ENCODE results near the gene SLC2A14. TPM values are rescaled to one million over a fixed set of nuclear protein-coding genes. Genes with fewer than 3 reads are reported as not detected.
"Not testable (repeated sequence)": the region's sequence is repeated elsewhere in the genome, so short reads cannot be mapped to it uniquely, and the experiment has no call there.

SLC2A14 gene
- total RNA-seq, 4 donors from 2014 or later = 0.40 TPM; not detected in 3

DNA sequence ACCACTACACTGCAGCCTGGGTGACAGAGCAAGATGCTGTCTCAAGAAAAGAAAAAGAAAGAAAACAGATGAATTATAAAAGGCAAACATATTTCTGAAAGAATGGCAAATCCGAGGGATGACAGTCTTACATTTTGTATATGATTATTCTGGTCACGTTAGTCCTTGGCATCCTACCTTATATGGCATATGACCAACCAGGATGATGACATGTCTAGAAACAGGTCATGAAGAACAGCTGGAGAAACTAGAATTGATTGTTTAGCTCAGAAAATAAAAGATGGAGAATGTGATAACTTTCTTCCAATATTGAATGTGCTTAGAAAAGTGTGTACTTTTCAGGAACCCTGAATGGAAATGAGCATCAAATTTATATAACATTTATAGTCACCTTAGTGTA is 19.2 kb downstream of the SLC2A14 start:
- H3K27ac ChIP-seq = no peak overlapping the region
- WGBS, 2 donors = 74 to 76% methylated on average over 2 of the region's 2 CpGs
- H3K36me3 ChIP-seq = no peaks in the 10 kb centered on the region
- H3K4me3 ChIP-seq (replicated peaks in 1 of 3) = no peak overlapping the region
- intact Hi-C loops (cut with DNase I) = no loop called here
- H3K4me1 ChIP-seq = no peaks in the 10 kb centered on the region
- no peaks in the 10 kb centered on the region for H3K27me3 ChIP-seq
- TF ChIP-seq, protein P1, sequence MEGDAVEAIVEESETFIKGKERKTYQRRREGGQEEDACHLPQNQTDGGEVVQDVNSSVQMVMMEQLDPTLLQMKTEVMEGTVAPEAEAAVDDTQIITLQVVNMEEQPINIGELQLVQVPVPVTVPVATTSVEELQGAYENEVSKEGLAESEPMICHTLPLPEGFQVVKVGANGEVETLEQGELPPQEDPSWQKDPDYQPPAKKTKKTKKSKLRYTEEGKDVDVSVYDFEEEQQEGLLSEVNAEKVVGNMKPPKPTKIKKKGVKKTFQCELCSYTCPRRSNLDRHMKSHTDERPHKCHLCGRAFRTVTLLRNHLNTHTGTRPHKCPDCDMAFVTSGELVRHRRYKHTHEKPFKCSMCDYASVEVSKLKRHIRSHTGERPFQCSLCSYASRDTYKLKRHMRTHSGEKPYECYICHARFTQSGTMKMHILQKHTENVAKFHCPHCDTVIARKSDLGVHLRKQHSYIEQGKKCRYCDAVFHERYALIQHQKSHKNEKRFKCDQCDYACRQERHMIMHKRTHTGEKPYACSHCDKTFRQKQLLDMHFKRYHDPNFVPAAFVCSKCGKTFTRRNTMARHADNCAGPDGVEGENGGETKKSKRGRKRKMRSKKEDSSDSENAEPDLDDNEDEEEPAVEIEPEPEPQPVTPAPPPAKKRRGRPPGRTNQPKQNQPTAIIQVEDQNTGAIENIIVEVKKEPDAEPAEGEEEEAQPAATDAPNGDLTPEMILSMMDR (IDR thresholded peaks at IDR 0.05) = no peak
- no peaks in the 10 kb centered on the region for H3K9me3 ChIP-seq
- no peak for DNase-seq

DNA sequence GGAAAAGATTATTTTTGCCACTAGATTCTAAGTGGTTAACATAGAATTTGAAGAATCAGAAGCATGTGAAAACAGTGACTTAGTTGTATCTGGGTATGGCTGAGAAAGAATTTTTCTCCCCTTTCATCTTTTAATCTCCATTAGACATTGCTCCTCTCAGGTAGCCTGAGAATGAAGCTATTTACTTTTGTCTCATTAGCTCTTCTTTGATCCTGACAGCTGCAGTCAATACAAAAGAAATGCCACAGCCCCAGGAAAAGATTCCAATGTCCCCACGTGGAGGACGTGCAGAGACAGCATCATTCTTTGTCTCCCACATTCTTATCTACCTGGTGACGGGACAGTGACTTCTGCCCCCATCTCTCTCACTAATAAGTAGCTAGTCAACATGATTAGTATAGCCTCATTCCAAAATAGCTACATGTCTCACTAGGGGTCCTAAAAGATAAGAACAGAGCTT is 21.1 kb downstream of the SLC2A14 start:
- H3K9me3 ChIP-seq; H3K36me3 ChIP-seq; H3K4me3 ChIP-seq (replicated peaks in 1 of 3); H3K4me1 ChIP-seq; DNase-seq; H3K27ac ChIP-seq; H3K27me3 ChIP-seq; intact Hi-C loops (cut with DNase I): not testable (repeated sequence)
- 42 to 43% methylated on average over 3 of the region's 3 CpGs for WGBS, 2 donors

DNA sequence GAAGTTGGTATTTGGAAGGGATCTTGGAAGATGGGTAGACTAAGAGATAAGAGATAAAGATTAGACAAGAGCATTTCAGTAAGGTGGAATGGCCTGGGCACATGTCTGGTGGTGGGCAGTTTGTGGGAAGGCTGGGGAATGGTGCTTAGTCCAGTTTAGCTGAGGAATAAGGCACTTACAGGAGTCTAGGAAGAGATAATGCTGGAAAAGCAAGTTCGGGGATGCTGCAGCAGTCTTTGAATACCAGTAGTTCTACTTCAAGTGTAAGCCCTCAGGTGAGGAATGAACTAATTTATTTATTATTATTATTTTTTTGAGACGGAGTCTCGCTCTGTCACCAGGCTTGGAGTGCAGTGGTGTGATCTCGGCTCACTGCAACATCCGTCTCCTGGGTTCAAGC is 22.6 kb downstream of the SLC2A14 start:
- H3K4me1 ChIP-seq; H3K27ac ChIP-seq; H3K9me3 ChIP-seq; H3K4me3 ChIP-seq (replicated peaks in 1 of 3); DNase-seq; H3K27me3 ChIP-seq; H3K36me3 ChIP-seq; intact Hi-C loops (cut with DNase I): not testable (repeated sequence)
- WGBS, 2 donors = 91 to 95% methylated on average over 5 of the region's 5 CpGs

DNA sequence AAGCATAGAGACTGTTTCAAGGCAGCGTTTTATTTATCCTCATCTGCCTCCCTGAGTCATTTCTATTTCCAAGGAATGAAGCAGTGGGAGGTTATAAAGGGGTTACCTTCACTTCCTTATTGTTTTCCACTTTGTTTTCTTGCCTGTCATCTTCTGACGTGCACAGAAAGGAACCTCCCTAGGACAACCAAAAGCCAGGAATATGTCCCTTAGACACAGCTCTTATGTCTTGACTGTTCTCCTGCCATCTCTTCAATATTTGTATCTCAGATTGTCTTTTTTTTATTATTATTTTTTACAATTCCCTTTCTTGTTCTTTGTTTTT is 24.7 kb downstream of the SLC2A14 start:
- DNase-seq; H3K27ac ChIP-seq; H3K4me3 ChIP-seq (replicated peaks in 1 of 3); H3K36me3 ChIP-seq; H3K4me1 ChIP-seq; H3K27me3 ChIP-seq; H3K9me3 ChIP-seq; intact Hi-C loops (cut with DNase I): not testable (repeated sequence)
- WGBS, 2 donors = 46 to 51% methylated on average over 2 of the region's 2 CpGs

DNA sequence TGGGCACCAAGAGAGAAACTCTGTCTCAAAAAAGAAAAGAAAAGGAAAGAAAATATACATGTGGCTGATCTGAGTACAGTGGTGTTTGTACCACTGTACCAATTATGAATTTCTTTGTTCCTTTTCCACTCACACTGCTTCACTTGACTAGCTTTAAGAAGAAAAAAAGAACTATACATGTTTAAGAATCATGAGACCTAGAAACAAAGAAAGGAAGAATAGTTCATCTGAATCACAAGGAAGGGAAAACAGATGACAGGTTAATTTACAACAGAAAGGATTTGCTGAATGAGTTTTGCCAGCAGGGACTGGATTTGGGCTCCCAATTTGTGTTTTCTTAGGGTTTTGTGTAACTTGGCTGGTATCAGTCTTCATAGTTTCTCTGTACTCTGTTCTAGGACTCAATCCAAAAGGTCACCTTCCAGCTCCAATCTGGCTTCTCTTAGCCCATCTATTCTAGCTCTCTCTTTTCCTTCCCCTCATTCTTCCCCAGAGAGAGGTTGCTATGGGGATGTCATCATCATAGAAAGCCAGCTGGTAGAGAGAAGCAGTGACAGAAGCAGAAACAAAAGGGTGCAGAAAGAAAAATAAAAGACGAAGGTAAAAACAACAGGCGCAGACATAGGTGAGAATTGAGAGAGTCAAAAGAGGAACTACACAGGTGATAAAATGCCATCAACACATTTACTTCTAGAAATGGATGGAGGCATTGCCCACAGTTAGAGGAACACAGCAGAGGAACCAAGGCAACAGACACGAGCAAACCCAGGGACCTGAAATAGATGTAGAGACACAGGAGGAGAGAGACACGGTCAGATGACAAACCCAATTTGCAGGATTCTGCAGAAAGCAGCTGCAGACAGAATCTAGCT is 25.3 kb downstream of the SLC2A14 start:
- intact Hi-C loops (cut with DNase I); H3K27ac ChIP-seq; H3K9me3 ChIP-seq; H3K36me3 ChIP-seq; H3K4me1 ChIP-seq; H3K4me3 ChIP-seq (replicated peaks in 1 of 3); H3K27me3 ChIP-seq; DNase-seq: not testable (repeated sequence)
- 19 to 25% methylated on average over 4 of the region's 4 CpGs for WGBS, 2 donors

DNA sequence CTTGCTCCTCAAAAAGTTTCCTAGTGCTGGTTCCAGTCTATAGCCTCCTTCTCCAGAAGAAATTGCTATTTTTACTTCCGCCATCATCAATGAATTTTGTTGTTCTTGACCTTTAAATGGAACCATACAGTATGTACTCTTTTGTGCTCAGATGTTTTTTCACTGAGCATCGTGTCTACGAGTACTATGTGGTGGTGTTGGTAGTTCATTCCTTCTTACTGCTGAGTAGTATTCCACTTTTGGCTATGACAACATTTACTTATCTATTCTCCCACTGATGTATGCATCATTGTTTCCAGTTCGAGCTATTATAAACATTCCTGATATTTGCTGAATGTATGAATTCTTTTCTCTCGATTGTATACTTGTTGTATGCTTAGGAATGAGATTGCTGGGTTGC is 28.6 kb downstream of the SLC2A14 start:
- TF ChIP-seq POLR2A (IDR thresholded peaks at IDR 0.05) = no peak
- TF ChIP-seq, protein P1 (IDR thresholded peaks at IDR 0.05) = no peak
- intact Hi-C loops (cut with DNase I) = no loop called here
- no peaks in the 10 kb centered on the region for H3K27me3 ChIP-seq
- H3K27ac ChIP-seq = no peak overlapping the region
- 78 to 86% methylated on average over 5 of the region's 5 CpGs for WGBS, 2 donors
- no peak overlapping the region for H3K4me3 ChIP-seq (replicated peaks in 1 of 3)
- no peaks in the 10 kb centered on the region for H3K4me1 ChIP-seq
- H3K36me3 ChIP-seq = no peaks in the 10 kb centered on the region
- H3K9me3 ChIP-seq = no peaks in the 10 kb centered on the region
- no peak for DNase-seq

DNA sequence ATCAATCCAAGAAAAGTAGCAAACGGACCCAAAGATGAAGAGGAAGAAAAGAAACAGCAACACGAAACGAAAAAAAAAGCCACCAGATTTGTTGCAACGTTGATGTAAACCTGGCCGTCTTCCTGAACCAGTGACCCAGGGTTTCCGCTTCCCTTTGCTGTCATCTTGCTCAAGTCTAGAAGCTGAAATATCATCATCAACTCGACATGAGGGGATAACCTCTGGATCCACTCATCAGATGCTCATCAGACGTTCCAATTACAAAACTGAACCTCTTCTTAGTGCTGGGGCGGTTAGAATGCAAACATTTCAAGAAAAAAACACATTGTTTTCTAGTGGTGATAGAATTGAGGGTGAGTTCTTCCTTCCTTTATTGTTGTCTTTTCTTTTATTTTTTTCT is 29.1 kb downstream of the SLC2A14 start:
- H3K4me1 ChIP-seq; DNase-seq; H3K27ac ChIP-seq; H3K9me3 ChIP-seq; intact Hi-C loops (cut with DNase I); H3K27me3 ChIP-seq; H3K36me3 ChIP-seq; H3K4me3 ChIP-seq (replicated peaks in 1 of 3): not testable (repeated sequence)
- WGBS, 2 donors = 28 to 48% methylated on average over 3 of the region's 9 CpGs

DNA sequence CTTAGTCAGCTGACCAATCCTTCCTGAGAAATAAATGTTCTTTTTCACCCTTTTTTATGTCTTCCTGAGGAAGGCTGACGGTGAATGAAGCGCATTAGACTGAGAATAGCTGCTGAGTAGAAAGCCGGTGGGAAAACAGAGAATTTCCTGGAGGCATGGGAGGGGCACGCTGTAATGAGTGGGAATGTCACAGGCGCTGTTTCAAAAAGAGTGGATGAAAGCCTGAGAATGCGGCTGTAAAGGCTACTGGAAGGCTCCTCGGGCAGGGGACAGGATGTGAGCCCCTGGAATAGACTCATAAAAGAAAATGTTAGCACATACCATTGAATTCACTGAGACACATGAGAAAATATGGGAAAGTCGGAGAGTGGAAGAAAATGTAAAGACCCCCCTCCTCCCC is 29.6 kb downstream of the SLC2A14 start:
- H3K27me3 ChIP-seq; H3K36me3 ChIP-seq; H3K4me1 ChIP-seq; H3K4me3 ChIP-seq (replicated peaks in 1 of 3); intact Hi-C loops (cut with DNase I); H3K9me3 ChIP-seq; H3K27ac ChIP-seq; DNase-seq: not testable (repeated sequence)
- 47 to 64% methylated on average over 5 to 6 of the region's 8 CpGs for WGBS, 2 donors

DNA sequence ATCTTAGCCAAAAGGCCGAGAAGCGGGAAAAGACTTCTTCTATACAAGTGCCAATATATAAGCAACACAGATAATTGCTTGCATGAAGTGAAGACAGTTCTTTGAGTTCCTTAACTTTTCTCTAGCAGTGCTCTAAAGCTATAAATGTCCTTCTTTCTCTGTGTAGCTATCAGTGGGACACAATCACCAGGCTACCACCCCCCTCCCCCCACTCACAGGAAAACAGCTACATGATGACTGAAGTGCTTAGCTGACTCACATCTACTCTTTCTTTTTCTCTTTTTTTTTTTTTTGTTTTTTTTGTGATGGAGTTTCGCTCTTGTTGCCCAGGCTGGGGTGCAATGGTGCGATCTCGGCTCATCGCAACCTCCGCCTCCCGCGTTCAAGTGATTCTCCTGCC is 30.3 kb downstream of the SLC2A14 start:
- 92 to 94% methylated on average over 9 of the region's 9 CpGs for WGBS, 2 donors
- intact Hi-C loops (cut with DNase I); H3K36me3 ChIP-seq: not testable (repeated sequence)

DNA sequence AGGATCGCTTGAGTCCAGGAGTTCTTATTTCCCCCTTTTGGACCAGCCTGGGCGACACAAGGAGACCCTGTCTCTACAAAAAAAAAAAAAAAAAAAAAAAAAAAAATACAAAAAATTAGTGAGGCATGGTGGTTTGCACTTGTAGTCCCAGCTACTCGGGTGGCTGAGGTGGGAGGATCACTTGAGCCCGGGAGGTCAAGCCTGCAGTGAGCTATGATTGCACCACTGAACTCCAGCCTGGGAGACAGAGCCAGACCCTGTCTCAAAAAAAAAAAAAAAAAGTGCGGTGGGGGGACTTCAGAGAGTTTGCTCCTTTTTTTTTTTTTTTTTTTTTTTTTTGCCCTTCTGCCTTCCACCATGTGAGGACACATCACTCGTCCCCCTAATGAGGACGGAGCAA is 32.9 kb downstream of the SLC2A14 start:
- intact Hi-C loops (cut with DNase I); H3K27me3 ChIP-seq: not testable (repeated sequence)
- WGBS, 2 donors = 75 to 81% methylated on average over 7 of the region's 7 CpGs

More for the DNA sequence above, 30.3 kb downstream of the SLC2A14 start:
- H3K4me1 ChIP-seq; DNase-seq; H3K9me3 ChIP-seq; H3K27me3 ChIP-seq; H3K27ac ChIP-seq; H3K4me3 ChIP-seq (replicated peaks in 1 of 3): not testable (repeated sequence)

DNA sequence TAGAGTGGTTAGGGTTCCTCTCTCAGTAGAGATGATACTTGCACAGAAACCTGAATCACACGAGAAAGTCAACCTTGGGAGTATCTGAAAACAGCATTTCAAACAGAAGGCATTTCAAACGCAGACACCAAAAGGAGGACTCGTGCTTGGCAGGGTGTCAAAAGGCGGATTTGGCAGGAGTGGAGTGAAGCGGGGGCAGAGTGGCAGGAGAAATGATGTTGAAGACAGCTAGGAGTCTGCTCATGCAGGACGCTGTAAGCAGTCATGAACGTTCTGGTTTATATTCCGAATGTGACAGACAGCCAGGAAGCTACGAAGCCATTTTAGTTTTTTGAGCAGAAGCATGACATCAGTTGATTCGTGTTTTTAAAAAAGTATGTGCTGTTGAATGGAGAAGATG is 33.5 kb downstream of the SLC2A14 start:
- peak; percentile 43 to 64 for DNase-seq
- H3K4me1 ChIP-seq; H3K27me3 ChIP-seq; H3K4me3 ChIP-seq (replicated peaks in 1 of 3); H3K36me3 ChIP-seq; H3K9me3 ChIP-seq; H3K27ac ChIP-seq; intact Hi-C loops (cut with DNase I): not testable (repeated sequence)
- WGBS, 2 donors = 27 to 40% methylated on average over 1 to 10 of the region's 10 CpGs

More for the DNA sequence above, 32.9 kb downstream of the SLC2A14 start:
- not testable (repeated sequence) for H3K9me3 ChIP-seq; DNase-seq; H3K36me3 ChIP-seq; H3K4me3 ChIP-seq (replicated peaks in 1 of 3); H3K27ac ChIP-seq; H3K4me1 ChIP-seq

All from thyroid gland (tissue), 4 donors.